Neural progenitor cell (in vitro differentiated cells): Measurements from ENCODE around the gene GRIN2A.

Experiments used
- EZH2 ChIP-seq: fragments of 200-600 bp; sonication (generic); IDR thresholded peaks from 2 replicates; pipeline ENCODE4 v1.6.1; 2017; ENCODE audit warnings: antibody characterized with exemption, mild to moderate bottlenecking, moderate library complexity
- EZH2phosphoT487 ChIP-seq: fragments of 200-600 bp; sonication (generic); IDR thresholded peaks from 2 replicates; pipeline ENCODE4 v1.6.1; 2017; ENCODE audit warnings: antibody characterized with exemption
- TF ChIP-seq, protein P1 (sequence below): fragments of 200-600 bp; sonication (generic); IDR thresholded peaks from 2 replicates; pipeline ENCODE4 v1.5.1; 2017; ENCODE audit warnings: antibody characterized with exemption, mild to moderate bottlenecking

- TF ChIP-seq, protein P1, sequence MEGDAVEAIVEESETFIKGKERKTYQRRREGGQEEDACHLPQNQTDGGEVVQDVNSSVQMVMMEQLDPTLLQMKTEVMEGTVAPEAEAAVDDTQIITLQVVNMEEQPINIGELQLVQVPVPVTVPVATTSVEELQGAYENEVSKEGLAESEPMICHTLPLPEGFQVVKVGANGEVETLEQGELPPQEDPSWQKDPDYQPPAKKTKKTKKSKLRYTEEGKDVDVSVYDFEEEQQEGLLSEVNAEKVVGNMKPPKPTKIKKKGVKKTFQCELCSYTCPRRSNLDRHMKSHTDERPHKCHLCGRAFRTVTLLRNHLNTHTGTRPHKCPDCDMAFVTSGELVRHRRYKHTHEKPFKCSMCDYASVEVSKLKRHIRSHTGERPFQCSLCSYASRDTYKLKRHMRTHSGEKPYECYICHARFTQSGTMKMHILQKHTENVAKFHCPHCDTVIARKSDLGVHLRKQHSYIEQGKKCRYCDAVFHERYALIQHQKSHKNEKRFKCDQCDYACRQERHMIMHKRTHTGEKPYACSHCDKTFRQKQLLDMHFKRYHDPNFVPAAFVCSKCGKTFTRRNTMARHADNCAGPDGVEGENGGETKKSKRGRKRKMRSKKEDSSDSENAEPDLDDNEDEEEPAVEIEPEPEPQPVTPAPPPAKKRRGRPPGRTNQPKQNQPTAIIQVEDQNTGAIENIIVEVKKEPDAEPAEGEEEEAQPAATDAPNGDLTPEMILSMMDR = no peak
- TF ChIP-seq EZH2 (no peak), EZH2phosphoT487 (no peak)
Measured at GRCh38 chr16:9846362-9847099, 335.7 kb downstream of the GRIN2A start.
